ENCODE results near the gene CHD2.

CHD2 gene

DNA sequence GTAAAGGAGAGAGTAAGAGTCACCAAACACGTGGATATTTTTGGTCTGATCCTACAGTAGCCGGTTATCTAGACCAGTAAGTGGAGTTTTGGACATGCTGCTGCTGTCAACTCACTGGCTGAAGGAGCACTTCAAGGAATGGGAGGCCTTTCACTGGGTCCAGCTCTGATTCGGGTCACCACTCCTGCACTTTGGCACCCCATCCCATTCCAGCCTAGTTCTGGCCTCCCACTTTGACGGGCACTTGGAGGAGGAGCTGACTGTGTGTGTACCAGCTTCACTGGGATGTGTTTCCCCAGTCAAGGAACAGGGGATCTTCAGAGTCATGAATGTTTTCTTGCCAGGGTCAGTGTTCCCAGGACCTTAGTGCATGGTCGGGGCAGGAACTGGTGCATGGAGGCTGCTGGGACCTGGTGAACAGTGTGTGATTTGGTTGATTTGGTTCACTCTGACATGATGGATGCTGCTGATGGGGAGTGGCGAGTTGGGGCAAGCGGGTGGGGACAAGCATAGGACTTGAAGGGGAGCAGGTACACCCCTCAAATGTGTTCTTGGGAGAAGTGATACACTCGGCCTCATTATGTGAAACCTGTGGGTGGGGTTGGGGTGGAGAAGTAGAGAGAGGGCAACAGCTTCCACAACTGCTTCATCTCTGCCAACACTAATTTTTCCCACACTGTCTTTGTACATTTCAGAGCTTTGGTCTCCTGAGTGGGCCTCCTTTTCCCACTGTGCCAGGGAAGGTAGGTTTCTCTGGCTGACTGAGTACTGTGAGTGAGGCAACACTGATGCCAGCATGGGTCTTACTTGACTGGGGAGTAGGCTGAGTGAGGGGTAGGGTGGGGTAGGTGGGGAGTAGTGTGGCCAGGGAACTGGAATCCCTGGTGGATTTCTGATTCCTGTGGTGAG lies 124.8 kb downstream of the CHD2 start:
- Histone ChIP-seq H3K9ac (ENCODE audit: low read depth, low read length) (no peak overlapping the region), H3K4me2 (ENCODE audit: insufficient read depth, low read length) (no peak overlapping the region), H4K20me1 (ENCODE audit: insufficient read depth, low read length) (peaks cover 16% of the 10 kb centered on the region), H2AFZ (ENCODE audit: low read depth, low read length) (no peak overlapping the region), H3K4me1 (ENCODE audit: insufficient read depth, low read length) (no peaks in the 10 kb centered on the region), H3K9me3 (ENCODE audit: insufficient read depth, low read length, severe bottlenecking) (no peaks in the 10 kb centered on the region), H3K36me3 (ENCODE audit: insufficient read depth, low read length) (peaks cover 73% of the 10 kb centered on the region), H3K27me3 (ENCODE audit: insufficient read depth, low read length, poor library complexity) (no peaks in the 10 kb centered on the region), H3K27ac (ENCODE audit: low read length) (no peak overlapping the region), H3K4me3 (ENCODE audit: low read depth in 1 of 2, low read length in 2 of 2) (no peak overlapping the region), H3K79me2 (ENCODE audit: insufficient read depth, low read length) (peaks cover 17% of the 10 kb centered on the region)
- DNase-seq: peak; percentile 3
- no peak for ATAC-seq (ENCODE audit: insufficient read depth, low read depth)
- no peak for TF ChIP-seq CTCF (IDR thresholded peaks at IDR 0.05; ENCODE audit: borderline replicate concordance, extremely low read depth, low read length, poor library complexity, severe bottlenecking)
- TF ChIP-seq EZH2 (IDR thresholded peaks at IDR 0.05; ENCODE audit: borderline replicate concordance, low read depth, low read length, severe bottlenecking): no peak

- no peak overlapping the region for H3K4me2 ChIP-seq (ENCODE audit: insufficient read depth, low read length)
- peak; percentile 2 for DNase-seq
- ATAC-seq (ENCODE audit: insufficient read depth, low read depth): no peak
- no peaks in the 10 kb centered on the region for H3K9me3 ChIP-seq (ENCODE audit: insufficient read depth, low read length, severe bottlenecking)
- peaks cover 67% of the 10 kb centered on the region for H3K36me3 ChIP-seq (ENCODE audit: insufficient read depth, low read length)
- H3K27me3 ChIP-seq (ENCODE audit: insufficient read depth, low read length, poor library complexity): no peaks in the 10 kb centered on the region
- peaks cover 16% of the 10 kb centered on the region for H4K20me1 ChIP-seq (ENCODE audit: insufficient read depth, low read length)
- H3K27ac ChIP-seq (ENCODE audit: low read length): no peak overlapping the region
- peaks cover 16% of the 10 kb centered on the region for H3K79me2 ChIP-seq (ENCODE audit: insufficient read depth, low read length)
- no peak overlapping the region for H3K4me3 ChIP-seq (ENCODE audit: low read depth in 1 of 2, low read length in 2 of 2)
- TF ChIP-seq CTCF (IDR thresholded peaks at IDR 0.05; ENCODE audit: borderline replicate concordance, extremely low read depth, low read length, poor library complexity, severe bottlenecking) (no peak), EZH2 (IDR thresholded peaks at IDR 0.05; ENCODE audit: borderline replicate concordance, low read depth, low read length, severe bottlenecking) (no peak)
- no peak overlapping the region for H3K9ac ChIP-seq (ENCODE audit: low read depth, low read length)
- H2AFZ ChIP-seq (ENCODE audit: low read depth, low read length): no peak overlapping the region
- peaks cover 4% of the 10 kb centered on the region for H3K4me1 ChIP-seq (ENCODE audit: insufficient read depth, low read length)
These were observed 125.5 kb downstream of the CHD2 start for GRCh38 chr15:93025625-93025982.

- DNase-seq: peak; percentile 3
- peaks cover 11% of the 10 kb centered on the region for H3K79me2 ChIP-seq (ENCODE audit: insufficient read depth, low read length)
- no peaks in the 10 kb centered on the region for H3K27me3 ChIP-seq (ENCODE audit: insufficient read depth, low read length, poor library complexity)
- H3K27ac ChIP-seq (ENCODE audit: low read length): no peak overlapping the region
- H3K4me2 ChIP-seq (ENCODE audit: insufficient read depth, low read length): no peak overlapping the region
- H4K20me1 ChIP-seq (ENCODE audit: insufficient read depth, low read length): peaks cover 16% of the 10 kb centered on the region
- H3K9me3 ChIP-seq (ENCODE audit: insufficient read depth, low read length, severe bottlenecking): no peaks in the 10 kb centered on the region
- H3K36me3 ChIP-seq (ENCODE audit: insufficient read depth, low read length): peaks cover 59% of the 10 kb centered on the region
- H2AFZ ChIP-seq (ENCODE audit: low read depth, low read length): no peak overlapping the region
- no peak overlapping the region for H3K9ac ChIP-seq (ENCODE audit: low read depth, low read length)
- ATAC-seq (ENCODE audit: insufficient read depth, low read depth): no peak
- no peak overlapping the region for H3K4me3 ChIP-seq (ENCODE audit: low read depth in 1 of 2, low read length in 2 of 2)
- no peak for TF ChIP-seq CTCF (IDR thresholded peaks at IDR 0.05; ENCODE audit: borderline replicate concordance, extremely low read depth, low read length, poor library complexity, severe bottlenecking)
- TF ChIP-seq EZH2 (IDR thresholded peaks at IDR 0.05; ENCODE audit: borderline replicate concordance, low read depth, low read length, severe bottlenecking): no peak
- peaks cover 8% of the 10 kb centered on the region for H3K4me1 ChIP-seq (ENCODE audit: insufficient read depth, low read length)
These were observed 126.3 kb downstream of the CHD2 start for GRCh38 chr15:93026380-93026817.
